ENCODE data around the gene PVR.
"Not testable (repeated sequence)": the region's sequence is repeated elsewhere in the genome, so short reads cannot be mapped to it uniquely, and the experiment has no call there.

The PVR gene

DNA sequence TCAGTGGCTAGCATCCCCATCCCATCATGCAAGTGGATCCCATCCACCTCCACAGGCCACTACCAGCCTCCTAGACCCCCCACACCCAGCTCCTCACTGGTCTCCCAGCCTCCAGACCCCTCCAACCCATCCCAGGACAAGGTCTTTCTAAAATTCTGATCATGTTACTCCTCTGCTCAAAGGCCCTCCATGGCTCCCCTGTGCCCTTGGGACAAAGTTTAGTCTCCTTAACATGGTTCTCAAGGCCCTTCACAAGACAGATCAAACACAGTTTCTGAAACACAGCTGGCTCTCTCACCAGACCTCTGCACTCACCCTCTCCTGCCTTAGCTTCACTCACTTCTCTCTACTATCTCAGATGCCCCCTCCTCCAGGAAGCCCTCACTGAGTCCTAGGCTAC, 36.8 kb downstream of the PVR start:
- DNase-seq = no peak

DNA sequence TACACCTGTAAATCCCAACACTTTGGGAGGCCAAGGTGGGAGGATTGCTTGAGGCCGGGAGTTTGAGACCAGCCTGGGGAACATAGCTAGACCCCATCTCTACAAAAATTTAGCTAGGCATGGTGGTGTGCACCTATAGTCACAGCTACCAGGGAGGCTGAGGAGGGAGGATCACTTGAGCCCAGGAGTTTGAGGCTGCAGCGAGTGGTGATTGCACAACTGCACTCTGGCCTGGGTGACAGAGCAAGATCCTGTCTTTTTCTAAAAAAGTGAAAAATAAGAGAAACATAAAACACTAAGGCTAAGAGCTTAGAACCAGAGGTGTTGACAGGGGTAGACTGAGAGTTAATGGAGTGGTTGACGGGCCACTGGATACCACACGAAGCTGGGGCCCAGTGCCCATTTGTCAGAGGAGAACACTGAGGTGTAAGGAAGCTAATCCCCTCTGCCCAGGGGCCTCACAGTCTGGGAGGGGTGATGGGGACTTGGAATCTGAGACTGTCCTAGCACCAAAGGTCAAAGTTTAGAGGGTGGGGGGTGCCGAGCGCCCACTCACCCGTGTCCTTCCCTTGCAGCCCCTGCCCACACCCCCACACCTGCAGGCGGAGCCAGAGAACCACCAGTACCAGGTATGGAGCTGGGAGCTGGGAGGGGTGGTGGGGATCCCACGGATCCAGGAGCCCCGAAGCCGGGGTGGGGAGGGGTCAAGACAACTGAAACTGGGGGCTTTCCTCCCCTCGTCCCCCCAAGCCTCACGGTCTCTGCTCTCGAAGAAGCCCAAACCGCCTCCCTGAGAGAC, 38.5 kb downstream of the PVR start:
- DNase-seq = no peak

DNA sequence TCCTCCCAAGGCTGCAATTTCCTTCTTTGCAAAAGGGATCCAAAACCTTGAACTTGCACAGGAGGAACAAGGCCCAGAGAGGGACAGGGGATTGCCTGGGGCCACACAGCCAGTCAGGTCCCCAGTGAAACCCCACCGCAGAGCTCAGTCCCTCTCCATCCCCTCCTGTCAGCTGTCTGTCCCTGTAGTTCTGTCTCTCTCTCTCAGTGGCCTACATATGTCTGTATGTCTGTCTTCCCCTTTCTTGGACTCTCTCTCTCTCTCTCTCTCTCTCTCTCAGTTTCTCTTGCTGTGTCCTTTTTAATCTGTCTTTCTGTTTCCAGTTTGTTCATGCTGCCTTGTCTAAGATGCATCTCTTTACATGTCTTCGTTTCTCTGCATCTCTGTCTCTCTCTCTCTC, 39.1 kb downstream of the PVR start:
- no peak for DNase-seq

DNA sequence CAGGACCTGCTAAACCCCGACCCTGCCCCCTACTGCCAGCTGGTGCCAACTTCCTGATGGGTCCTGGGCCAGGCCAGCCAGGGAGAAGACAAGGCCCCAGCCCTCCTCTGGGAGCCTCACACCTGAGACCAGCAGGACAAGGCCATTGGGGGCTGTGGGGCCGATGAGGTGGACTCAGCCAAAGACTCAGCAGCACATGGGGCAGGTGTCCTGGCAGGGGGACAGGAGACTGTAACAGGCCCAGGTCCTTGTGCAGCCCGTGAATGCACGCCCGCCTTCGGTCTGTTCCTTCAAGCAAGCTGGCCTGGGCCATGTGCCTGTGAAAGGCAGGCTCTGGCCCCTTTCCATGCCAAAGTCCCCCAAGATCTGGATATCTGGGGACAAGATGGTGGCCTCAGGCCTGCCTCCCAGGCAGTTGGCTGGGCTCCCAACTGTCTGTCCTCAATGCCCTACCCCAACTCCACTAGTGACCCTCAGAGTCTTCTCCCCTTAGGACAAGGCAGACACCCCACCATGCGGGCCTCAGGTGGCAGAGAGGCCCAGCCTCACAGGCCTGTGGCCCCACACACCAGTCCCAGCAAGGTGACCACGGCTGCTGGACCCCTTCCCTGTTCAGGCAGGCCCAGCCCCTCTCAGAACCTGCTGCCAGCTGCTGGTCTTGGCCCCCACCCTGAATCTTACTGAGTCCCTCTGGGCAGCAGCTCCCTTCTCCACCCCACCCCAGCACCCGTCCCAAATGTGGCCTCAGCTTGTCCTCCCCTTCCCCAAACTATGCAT, 39.9 kb downstream of the PVR start:
- no peak for DNase-seq

DNA sequence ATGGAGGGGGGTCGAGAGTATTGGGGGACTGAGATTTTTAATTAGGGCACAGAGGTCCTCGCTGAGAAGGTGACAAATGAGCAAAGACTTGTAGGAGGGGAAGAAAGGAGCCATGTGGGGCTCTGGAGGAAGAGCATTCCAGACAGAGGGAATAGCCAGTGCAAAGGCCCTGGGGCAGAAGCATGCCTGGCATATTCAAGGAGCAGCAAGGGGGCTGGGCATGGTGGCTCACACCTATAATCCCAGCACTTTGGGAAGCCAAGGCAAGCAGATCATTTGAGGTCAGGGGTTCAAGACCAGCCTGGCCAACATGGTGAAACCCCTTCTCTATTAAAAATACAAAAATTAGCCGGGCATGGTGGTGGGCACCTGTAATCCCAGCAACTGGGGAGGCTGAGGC, 40.7 kb downstream of the PVR start:
- not testable (repeated sequence) for DNase-seq

DNA sequence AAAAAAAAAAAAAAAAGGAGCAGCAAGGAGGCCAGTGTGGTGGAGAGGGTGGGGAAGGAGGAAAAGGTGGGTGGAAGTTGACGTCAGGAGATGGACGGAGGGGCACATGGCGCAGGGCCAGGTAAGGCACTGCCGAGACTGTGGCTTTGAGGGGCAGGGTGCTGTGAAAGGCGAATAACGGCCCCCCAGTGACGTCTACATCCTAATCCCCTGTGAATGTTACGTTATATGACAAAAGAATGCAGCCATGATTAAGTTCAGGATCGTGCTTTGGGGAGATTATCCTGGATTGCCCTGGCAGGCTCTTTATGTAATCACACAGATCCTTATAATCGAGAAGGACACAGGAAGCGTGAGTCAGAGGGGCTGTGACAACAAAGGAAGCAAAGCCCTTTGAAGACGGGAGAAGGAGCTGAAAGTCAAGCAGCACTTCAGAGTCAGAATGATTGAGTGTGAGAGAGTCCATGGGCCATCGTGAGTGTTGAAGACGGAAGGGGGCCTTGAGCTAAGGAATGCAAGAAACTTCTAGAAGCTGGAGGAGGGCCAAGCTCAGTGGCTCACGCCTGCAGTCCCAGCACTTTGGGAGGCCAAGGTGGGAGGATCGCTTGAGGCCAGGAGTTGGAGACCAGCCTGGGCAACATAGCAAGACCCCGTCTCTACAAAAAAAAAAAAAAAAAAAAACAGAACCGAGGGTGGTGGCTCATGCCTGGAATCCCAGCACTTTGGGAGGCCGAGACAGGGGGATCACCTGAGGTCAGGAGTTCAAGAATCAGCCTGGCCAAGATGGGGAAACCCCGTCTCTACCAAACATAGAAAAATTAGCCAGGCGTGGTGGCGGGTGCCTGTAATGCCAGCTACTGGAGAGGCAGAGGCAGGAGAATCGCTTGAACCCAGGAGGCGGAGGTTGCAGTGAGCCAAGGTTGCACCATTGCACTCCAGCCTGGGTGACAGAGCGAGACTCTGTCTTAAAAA, 41.5 kb downstream of the PVR start:
- no peak for DNase-seq

DNA sequence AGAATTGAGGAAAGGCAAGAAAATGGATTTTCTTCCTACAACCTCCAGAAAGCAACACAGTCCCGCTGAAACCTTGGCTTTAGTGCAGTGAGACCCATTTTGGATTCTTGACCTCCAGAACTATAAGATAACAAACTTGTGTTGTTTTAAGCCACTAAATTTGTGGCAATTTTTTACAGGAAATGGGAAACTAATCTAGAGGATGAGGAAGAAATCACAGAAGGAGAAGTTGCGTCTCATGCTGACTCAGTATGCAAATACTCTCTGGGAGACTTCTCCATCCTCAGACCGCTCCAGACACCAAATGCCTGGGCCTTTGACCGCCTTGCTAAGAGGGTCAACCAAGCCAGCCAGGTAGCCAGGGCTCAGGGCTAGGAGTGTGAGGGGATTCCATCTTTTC, 42.2 kb downstream of the PVR start:
- no peak for DNase-seq

DNA sequence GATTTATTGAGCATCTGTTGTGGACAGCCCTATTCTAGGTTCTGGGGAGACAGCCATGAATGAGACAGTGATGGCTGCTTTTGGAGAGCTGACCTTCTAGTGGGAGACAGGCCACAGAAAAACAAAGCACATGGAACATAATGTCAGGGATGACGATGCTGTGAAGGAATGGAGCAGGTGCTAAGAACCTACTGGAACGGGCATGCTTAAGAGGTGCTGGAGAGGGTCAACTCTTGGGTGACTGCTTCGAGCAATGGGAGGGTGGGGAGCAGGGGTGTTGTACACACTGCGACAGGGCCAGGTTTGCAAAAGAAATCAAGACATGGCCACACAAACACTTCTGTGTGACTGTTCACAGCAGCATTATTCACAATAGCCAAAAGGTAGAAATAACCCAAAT, 43.2 kb downstream of the PVR start:
- no peak for DNase-seq

DNA sequence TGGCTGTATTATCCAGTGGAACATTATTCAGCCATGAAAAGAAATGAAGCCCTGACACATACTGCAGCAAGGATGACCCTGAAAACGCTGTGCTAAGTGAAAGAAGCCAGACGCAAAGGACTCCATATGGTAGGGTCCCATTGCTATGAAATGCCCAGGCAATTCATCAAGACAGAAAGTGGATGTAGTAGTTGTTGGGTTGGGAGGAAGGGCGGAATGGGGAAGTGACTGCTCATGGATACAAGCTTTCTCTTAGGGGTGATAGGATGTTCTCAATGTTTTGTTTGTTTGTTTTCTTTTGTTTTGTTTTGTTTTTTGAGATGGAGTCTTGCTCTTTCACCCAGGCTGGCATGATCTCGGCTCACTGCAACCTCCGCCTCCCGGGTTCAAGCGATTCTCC, 44.2 kb downstream of the PVR start:
- no peak for DNase-seq

DNA sequence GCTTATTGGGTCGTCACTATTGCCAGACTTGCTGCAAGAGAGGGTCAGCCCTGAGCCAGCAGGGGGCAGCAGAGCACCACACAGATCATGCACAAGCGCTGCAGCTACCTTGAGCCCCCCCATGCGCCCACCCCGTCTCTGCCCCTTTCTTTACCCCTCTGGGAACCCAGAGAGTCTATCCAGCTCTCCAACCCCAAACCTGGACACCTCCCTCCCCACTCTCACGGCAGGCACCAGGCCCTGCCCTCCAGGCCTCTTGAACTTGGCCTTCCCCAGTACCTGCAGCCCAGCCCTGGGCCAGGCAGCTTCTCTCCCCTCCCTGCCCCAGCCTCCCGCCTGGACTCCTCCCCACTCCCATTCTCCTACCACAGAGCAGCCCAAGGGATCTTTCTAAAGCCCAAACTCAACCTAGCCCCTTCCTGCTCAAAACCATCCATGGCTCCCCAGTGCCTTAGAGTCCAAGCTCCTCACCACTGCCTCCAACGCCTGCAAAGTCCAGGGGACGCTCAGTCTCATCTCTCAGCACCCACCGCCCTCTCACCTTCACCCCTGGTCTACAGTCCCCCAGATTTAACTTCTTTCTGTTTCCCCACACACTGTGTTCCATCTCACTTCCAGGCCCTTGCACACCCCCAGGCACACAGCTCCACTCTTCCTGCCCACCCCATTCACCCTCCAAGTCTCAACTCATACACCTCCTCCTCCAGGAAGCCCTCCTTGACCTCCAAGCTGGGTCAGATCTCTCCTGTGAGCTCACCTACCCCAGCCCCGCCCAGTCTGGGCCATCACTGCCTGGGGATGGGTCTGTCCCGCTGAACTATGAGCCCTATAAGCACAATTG, 45.8 kb downstream of the PVR start:
- peak; percentile 32 for DNase-seq

DNA sequence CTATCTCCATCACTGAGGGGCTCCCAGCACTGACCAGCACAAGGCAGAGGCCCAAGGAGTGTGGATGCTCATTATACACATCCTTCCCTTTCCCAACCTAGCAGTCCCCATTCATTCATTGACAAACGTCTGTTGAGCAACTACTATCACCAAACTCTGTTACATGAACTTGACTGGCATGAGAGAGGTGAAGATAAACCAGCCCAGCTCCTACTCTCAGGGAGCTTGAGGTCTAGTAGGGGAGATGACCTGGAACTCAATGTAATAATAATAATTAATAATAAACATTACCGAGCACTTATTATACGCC, 46.4 kb downstream of the PVR start:
- DNase-seq = no peak

DNA sequence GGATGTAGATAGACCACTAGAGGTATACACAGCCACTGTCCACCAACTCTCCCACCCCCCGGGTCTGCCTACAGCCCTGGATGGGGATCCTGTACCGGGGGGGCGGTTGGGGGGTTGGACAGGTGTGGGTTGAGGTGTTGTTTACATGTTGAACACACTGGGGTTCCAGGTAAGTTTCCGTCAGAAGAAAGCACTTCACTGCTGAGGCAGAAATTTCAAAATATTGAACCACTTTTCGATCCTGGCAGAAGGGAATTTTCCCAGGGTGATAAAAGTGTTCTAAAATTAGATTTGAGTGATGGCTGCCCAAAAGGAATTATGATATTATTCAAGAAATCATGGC, 48.6 kb downstream of the PVR start:
- DNase-seq = no peak

DNA sequence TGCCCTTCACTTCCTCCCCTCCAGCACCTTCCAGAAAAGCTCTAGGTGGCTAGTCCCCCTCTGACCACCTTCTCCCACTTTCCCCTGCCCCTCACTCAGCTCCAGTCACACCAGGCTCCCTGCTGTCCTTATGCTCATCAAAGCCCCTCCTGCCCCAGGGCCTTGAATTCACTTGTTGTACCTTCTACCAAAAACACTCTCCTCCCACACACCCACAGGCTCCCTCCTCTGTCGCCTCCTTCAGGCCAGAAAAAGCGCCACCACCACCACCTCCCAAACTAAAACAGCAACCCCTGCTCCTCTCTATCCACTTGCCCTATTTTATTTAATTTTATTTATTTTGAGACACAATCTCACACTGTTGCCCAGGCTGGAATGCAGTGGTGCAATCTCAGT, 50.5 kb downstream of the PVR start:
- DNase-seq = no peak

DNA sequence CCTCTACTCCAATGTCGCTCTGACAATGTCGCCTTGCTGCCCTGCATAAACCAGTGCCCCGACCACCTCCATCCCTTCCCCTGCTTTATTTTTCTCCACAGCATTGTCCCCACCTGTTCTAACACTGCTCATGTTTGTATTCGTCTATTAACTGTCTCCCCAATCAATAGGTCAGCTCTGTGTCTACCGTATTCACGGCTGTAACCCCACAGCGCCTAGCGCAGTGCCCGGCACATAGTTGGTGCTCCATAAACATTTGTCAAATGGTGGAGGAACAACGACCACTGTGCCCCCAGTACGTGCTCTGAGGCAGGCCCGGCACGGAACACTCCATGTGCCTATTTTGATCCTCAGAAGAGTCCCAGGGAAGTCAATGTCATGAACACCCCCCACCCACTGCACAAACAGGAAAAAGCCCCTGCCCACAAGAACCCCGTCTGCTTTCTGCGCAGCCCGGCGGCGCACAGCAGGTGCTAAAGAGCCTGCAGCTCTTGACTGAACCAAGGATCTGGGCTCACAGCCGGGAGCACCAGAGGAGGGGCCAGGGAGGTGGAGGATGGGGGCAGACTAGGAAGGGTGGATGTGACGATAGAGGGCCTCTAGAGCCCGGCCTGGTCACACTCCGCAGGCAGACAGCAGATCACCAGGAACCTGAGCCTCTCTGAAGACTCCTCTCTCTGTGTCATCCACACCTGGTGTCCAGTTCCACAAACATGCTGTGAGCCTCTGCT, 53.4 kb downstream of the PVR start:
- DNase-seq = no peak

DNA sequence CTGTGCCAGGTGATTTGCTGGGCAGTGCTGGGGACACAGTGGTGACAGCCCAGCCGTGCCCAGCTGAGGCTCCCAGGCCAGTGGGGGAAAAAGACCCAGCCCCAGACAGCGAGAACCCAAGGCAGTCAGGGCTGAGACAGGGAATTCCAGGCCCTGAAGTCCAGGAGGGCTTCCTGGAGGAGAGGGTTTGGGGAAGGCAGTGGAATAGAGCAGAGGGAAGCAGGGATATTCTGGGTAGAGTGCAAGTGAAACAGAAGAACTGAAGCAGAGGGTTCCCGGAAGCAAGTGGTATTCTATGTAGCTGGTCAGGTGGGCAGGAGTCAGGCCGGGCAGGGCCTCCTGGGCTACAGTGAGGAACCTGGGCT, 53.9 kb downstream of the PVR start:
- no peak for DNase-seq

DNA sequence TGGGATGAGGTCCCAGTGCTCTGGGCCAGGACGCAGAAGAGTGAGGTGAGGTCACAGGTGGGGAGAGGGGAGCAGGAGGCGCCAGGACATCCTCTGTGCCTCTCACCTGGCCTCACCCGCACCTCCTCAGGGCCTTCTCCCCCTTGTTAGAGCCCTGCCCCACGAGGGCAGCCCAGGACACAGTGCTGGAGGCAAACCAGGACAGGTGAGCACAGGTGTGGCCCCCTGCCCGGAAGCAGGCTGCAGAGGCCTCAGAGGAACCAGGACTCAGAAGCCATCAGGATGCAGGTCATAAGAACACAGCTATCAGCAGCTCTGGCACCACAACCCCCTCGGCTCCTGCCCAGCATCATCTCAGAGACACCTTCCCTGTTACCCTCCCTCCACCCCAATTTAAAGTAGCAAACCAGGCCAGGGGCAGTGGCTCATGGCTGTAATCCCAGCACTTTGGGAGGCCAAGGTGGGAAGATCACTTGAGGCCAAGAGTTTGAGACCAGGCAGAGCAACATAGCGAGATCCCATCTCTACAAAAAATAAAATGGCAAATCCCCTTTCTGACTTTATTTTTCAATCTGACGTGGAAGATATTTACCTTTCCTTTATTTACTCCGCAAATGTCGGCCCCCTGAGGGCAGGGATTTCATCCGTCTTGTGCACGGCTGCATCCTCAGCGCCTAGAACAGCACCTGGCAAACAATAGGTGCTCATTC, 54.9 kb downstream of the PVR start, which contains the start of gene CEACAM16:
CEACAM16 (plus strand) TSS at position 660 of the 710 bp plus-strand sequence. CDS start 2,306 bp downstream, outside the sequence.
- DNase-seq = no peak

DNA sequence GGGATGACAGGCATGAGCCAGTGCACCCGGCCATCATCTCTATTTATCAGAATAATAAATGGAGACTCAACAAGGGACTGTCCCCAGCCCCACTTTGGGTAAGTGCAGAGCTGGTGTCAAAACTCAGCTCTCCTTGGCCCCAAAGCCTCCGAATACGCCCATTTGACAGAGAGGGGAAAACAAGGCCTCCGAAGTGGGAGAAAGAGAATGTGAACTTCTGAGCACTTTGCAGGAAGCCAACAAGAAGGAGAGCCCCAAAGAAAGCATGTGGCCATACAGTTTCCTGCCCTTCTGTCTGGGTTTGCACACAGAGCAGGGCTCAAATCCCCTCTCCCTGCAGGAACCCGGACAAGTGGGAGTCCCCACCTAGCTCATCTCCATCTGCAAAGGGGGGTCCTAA, 56.8 kb downstream of the PVR start:
- no peak for DNase-seq

DNA sequence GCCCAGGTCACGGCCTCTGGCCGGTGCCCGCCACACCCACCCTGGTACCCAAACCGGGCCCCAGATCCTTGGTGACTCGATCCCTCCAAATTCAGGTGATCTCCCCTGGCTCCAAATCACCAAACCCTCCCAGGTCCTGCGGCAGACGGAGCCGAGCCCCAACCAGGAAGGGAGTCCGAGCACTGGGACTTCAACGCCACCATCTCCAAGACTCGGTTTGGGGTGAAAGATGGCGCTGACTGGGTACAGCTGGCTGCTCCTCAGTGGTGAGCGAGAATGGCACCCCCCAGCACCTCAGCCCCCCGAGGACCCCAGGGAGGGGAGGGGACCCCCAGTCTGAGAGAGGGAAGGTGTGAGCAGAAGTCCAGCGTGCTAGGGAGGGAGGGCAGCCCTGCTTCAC, 57.5 kb downstream of the PVR start:
- no peak for DNase-seq

DNA sequence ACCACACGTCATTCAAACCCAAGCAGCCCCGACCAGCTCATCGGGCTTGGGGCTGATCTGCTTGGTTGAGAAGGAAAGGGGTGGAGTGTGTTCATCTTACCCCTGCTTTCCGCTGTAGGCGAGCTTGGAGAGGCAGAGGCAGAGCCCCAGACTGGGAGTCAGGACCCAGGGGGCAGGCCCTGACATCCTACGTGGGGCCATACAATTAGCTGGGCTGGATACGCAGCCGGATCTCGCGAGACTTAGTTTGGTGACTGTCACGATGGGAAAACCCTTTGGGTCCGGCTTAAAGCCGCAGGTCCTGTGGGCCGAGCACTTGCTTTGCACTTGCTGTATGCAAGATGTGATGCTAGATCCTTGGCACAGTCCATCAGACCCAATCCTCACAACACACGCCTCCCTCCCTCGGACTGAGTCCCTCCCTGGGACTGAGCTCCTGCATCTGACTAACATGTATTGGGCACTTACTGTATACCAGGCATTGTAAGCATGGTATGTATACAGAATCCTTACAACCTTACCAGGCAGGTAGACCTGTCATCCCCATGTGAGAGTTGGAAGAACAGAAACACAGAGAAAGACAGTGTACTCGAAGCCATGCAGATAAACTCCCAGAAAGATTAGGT, 59.0 kb downstream of the PVR start:
- no peak for DNase-seq

DNA sequence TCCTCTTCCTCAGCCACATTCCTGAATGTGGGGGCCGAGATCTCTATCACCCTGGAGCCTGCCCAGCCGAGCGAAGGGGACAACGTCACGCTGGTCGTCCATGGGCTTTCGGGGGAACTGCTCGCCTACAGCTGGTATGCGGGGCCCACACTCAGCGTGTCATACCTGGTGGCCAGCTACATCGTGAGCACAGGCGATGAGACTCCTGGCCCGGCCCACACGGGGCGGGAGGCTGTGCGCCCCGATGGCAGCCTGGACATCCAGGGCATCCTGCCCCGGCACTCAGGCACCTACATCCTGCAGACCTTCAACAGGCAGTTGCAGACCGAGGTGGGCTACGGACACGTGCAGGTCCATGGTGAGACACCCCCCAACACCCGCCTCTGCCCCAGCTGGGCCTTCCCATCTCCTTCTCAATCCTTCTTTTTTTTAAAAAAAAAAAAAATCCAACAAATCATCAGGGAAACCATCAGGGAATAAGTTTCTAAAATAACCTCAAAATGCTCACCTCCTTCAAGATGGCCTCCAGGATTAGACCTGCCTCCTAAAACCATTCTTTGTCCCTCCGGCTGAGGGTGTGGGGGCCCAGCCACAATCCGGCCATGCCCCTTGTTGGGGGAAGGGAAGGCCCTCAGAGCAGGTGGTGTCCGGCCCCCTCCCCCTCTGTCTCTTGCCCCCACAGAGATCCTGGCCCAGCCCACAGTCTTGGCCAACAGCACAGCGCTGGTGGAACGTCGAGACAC, 59.8 kb downstream of the PVR start:
- DNase-seq = no peak

Data from kidney glomerular epithelial cell (primary cell).